ENCODE measurements around the gene LIN7A.

Gene LIN7A, protein sequence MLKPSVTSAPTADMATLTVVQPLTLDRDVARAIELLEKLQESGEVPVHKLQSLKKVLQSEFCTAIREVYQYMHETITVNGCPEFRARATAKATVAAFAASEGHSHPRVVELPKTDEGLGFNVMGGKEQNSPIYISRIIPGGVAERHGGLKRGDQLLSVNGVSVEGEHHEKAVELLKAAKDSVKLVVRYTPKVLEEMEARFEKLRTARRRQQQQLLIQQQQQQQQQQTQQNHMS

DNA sequence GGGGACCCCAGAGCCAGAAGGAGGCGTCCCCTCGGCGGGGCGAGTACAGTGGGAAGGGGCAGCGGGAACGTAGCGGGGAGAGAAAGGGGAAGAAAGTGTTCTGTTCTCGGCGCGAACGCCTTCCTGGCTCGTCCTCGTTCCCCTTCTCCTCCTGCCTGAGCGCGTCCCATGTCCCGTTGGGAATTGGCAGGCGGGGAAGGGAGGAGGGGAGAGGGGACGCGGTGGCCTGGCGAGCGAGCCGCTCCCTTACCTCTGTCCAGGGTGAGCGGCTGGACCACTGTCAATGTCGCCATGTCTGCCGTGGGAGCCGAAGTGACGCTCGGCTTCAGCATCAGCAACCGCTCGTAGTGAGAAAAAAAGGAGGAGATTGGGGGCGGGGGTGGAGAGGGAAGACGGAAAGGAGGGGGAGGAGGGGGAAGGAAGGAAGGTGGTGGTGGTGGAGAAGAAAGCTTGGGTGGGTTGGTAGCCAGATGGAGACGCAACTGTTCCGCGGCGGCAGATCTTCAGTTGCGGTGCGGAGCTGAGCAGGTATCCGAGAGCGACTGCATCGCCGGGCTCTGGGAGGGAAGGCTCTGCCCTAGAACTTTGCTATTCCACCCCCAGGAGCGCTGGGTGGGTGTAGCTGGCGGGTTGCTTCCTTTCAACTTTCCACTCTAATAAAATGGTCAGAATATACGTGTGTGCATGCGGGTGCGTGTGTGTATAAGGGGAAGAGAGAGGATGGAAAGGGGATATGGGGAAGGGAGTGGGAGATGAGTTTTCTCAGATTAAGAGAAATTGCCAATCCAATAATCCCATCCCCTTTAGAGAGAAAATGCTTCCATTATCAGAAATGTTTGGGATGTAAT is at the start of gene LIN7A:
Gene LIN7A, minus strand, starts transcription at position 544 of the 848 bp plus-strand sequence. Its CDS starts 212 bp downstream, at position 332.
- DNase-seq = no peak

DNA sequence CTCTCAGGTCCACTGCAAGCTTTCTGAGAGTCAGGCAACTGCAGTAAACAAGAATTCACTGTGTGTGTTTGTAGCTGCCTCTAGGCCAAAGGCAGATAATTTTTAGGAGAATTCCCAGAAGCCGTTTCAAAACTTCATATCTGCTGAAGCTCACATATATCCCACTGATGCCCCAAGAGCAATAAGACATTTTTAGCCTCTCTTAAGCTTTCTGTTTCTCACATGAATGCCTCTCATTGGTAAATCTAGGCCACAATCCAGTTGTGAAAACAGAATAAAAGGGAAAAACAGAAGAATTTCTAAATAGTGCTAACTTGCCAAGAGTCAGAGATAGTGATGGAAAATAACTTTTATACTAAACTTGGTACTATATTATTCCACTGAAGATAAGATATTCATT is 48.5 kb upstream of the LIN7A start:
- DNase-seq = no peak

DNA sequence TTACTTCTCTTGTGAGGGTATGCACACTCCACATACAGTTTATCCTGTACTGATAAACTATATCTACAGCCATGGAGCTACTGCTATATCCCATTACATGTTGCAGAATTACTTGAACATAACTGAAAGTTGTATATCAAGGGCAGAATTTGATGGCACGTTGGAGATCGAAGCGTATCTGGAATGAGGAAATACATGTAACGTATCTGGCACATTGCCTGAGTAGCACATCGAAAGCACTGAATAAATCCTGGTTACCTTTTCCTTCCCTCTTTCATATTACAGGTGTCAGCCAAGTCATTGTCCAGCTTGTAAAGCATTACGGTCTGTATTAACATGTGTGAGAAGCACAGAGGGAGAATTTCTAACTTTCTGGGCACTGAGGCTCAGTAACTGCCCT is 42.1 kb upstream of the LIN7A start:
- DNase-seq = no peak

DNA sequence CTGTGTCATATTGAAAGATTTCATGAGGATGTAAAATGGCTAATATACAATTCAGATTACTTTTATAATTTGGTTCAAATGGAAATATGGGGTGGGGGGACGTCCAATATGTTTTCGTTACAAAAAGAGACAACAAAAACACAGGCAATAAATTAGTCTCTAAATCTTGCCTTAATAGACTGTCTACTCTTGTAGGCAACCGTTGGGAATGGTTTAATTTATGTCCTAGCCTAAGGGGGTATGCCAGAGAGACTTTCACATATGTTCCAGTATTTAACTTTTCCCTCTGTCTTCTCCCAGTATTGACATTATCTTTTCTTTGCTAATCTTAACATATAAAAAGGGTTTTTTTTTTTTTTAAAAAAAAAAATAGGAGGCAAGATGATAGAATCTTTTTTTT is 41.5 kb upstream of the LIN7A start:
- no peak for DNase-seq

GRCh38 chr12:80977346-80977745 is 39.6 kb upstream of the LIN7A start:
- no peak for DNase-seq

DNA sequence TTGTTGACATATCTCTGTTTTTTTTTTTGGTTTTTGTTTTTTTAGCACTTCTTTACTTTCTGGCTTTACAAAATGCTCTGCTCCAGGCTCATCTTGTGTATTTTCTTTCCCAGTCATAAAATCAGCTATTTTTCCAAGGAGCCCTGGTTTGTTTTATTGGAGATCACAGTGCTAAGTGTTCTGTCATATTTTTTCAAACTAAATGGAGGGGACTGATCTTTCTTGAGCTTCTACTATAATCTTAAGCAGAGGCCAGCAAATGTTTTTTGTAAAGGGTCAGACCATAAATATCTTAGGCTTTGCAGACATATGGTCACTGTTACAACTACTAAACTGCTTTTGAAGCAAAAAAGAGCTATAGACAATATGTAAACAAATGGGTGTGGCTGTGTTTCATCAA is 30.6 kb upstream of the LIN7A start:
- no peak for DNase-seq

DNA sequence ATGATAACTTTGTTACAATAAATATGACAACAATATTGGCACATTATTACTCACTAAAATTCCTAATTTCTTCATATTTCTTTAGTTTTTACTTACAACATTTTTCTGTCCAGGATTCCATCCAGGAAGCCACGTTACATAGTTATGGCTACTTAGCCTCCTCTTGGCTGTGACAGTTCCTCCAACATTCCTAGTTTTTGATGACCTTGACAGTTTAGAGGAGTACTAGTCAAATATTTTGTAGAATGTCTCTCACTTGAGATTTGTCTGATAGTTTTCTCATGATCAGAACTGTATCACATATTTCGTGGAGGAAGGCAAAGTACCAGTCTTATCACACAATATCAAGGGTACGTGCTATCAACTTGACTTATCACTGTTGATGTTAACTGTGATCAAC is 29.8 kb upstream of the LIN7A start:
- DNase-seq = no peak

GRCh38 chr12:80966001-80966400 is 28.3 kb upstream of the LIN7A start:
- DNase-seq = no peak

DNA sequence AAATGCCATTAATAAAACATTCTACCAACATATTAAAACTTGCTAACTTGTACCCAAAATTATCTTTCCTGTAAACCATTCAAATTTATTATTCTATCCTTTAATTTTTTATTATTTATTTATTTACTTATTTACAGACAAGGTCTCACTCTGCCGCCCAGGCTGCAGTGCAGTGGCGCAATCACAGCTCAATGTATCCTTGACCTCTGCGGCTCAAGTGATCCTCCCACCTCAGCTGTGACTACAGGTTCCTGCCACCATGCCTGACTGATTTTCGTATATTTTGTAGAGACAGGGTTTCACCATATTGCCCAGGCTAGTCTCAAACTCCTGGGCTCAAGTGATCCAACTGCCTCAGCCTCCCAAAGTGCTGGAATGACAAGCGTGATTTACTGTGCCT is 20.4 kb upstream of the LIN7A start:
- DNase-seq = no peak

- DNase-seq = no peak
These were observed 17.3 kb upstream of the LIN7A start for GRCh38 chr12:80954857-80955520.

DNA sequence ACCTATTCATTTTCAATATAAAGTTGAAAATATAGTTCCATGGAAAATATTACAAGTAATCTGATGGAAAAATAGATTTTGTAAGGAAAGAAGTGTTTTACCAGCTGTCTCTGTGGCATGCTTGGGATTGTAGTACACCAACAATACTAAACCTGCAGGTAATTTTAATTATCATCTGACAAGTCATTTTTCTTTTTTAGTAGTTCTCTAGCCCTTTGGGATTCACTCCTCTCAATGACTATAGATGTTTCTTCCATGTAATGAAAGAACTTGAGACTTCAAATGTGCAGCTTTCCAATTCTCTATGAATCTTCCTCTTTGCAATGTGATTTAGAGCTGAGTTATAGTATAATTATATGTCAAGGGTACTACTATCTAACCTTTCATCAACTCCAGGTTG is 14.7 kb upstream of the LIN7A start:
- no peak for DNase-seq

- DNase-seq = no peak
These were observed 8.9 kb upstream of the LIN7A start for GRCh38 chr12:80946591-80946990.

- DNase-seq = no peak
These were observed 5.6 kb upstream of the LIN7A start for GRCh38 chr12:80943338-80943737.

- no peak for DNase-seq
These were observed 4.2 kb upstream of the LIN7A start for GRCh38 chr12:80941916-80942315.

GRCh38 chr12:80939231-80939950 is 1.7 kb upstream of the LIN7A start:
- DNase-seq = no peak

DNA sequence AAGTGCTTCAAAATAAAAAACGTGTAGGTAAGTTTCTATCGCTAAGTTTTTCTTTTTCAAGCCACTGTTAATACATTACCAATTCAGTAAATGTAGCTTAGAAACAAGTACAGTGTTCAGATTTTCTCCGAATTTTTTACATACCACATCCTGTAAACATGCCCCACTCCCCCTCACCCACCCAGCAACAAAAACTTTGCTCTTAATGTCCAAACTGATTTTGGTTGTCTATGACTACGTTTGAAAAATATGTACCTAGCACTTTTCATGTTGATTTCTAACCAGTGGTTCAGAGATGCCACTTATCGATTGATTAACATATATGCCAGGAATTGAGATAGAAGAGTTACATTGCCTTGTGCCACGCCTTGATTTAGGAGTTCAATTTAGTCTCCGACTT is 663 bp upstream of the LIN7A start:
- no peak for DNase-seq

GRCh38 chr12:80936642-80937390 is 918 bp downstream of the LIN7A start:
- no peak for DNase-seq

- no peak for DNase-seq
These were observed 1.4 kb downstream of the LIN7A start for GRCh38 chr12:80936353-80936641.

GRCh38 chr12:80935111-80935510 is 2.6 kb downstream of the LIN7A start:
- no peak for DNase-seq

- DNase-seq = no peak
These were observed 11.8 kb downstream of the LIN7A start for GRCh38 chr12:80925983-80926382.

- no peak for DNase-seq
These were observed 12.5 kb downstream of the LIN7A start for GRCh38 chr12:80925237-80925636.

- DNase-seq = no peak
These were observed 13.3 kb downstream of the LIN7A start for GRCh38 chr12:80924437-80924836.

DNA sequence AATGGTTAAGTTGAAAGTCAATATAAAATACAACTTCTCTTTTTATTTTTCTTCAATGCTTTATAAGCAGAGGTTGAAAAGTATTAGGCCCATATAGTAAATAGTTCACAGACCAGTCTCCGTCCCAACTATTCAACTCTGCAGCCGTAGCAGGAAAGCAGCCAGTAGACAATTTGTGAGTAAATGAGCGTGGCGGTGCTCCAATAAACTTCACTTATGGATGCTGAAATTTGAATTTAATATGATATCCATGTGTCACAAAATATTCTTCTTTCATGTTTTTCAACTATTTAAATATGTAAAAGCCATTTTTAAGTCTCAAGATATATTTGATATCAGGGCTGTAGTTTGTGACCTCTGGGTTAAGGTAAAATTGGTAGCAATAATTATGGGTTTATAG is 17.7 kb downstream of the LIN7A start:
- DNase-seq = no peak
